Lower leg skin (tissue), 4 donors: ENCODE measurements around the gene ITGA2B. TPM values are rescaled to one million over a fixed set of nuclear protein-coding genes. Genes with fewer than 3 reads are reported as not detected.
"Not testable (repeated sequence)": the region's sequence is repeated elsewhere in the genome, so short reads cannot be mapped to it uniquely, and the experiment has no call there.

ENCODE experiments used
- DNase-seq, 2 donors: peaks; one replicate each; pipeline ENCODE4 v3.0.0-alpha.2; 2019; ENCODE audit warnings: low spot score in 2 of 2
- H3K4me3 ChIP-seq: fragments of 200-600 bp; sonication (generic); 2 replicates; pipeline ENCODE4 v1.5.1; 2017; ENCODE audit warnings: mild to moderate bottlenecking, low read depth; ENCODE audit not compliant: poor library complexity, severe bottlenecking
- POLR2A ChIP-seq, 2 donors: fragments of 450-650 bp; IDR thresholded peaks; one replicate each; pipeline ENCODE4 v1.6.1; 2016 to 2017; ENCODE audit warnings: antibody characterized with exemption in 2 of 2, mild to moderate bottlenecking in 1 of 2, moderate library complexity in 1 of 2
- WGBS, 2 donors: methylation state at CpG; one replicate each; pipeline ENCODE4 v1.1.5; 2018; 5-methylcytosine and 5-hydroxymethylcytosine counted together
- intact Hi-C: fragments of 100-400 bp; cut with DNase I; formaldehyde crosslinking; loops from one replicate; pipeline ENCODE4 v1.15.0; 2023; ENCODE audit warnings: low total_unique reads
- total RNA-seq, 4 donors: library from RNA; depleted of rRNA; stranded (reverse); fragments of >200 nt; gene quantifications; one replicate each; pipeline ENCODE4 v1.1.0, GENCODE V29; 2016
- TF ChIP-seq, protein P1 (sequence below), 3 donors: fragments of 450-650 bp; IDR thresholded peaks; one replicate each; pipeline ENCODE4 v1.5.1; 2016; ENCODE audit warnings: antibody characterized with exemption in 3 of 3, mild to moderate bottlenecking in 3 of 3, moderate library complexity in 2 of 3

The ITGA2B gene
- total RNA-seq, 4 donors from 2014 or later = 0.10 to 0.30 TPM; not detected in 2

DNA sequence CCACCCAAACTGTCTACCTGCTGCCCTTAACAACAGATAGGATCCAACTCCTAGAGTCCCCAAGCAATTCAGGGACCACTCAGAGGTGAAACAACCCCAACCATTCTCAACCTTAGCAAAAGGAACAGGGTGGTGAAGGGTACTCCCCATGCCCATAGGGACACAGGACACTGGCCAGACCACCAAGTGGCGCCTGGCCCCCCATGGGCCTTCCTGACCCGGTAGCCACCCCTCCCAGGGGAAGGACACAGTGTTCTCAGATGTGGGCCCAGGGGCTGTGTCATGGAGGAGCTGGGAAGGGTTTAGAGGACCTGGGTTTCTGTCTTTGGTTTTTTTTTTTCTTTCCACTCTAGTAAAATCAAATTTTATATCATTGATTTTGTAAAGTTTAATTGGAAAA, 55.1 kb downstream of the ITGA2B start:
- intact Hi-C loops = no loop called here
- WGBS, 2 donors = 54 to 66% methylated on average over 2 of the region's 2 CpGs
- TF ChIP-seq, protein P1, sequence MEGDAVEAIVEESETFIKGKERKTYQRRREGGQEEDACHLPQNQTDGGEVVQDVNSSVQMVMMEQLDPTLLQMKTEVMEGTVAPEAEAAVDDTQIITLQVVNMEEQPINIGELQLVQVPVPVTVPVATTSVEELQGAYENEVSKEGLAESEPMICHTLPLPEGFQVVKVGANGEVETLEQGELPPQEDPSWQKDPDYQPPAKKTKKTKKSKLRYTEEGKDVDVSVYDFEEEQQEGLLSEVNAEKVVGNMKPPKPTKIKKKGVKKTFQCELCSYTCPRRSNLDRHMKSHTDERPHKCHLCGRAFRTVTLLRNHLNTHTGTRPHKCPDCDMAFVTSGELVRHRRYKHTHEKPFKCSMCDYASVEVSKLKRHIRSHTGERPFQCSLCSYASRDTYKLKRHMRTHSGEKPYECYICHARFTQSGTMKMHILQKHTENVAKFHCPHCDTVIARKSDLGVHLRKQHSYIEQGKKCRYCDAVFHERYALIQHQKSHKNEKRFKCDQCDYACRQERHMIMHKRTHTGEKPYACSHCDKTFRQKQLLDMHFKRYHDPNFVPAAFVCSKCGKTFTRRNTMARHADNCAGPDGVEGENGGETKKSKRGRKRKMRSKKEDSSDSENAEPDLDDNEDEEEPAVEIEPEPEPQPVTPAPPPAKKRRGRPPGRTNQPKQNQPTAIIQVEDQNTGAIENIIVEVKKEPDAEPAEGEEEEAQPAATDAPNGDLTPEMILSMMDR (IDR thresholded peaks at IDR 0.05) = no peak
- no peak for TF ChIP-seq POLR2A (IDR thresholded peaks at IDR 0.05)
- no peak overlapping the region for H3K4me3 ChIP-seq
- DNase-seq = no peak

DNA sequence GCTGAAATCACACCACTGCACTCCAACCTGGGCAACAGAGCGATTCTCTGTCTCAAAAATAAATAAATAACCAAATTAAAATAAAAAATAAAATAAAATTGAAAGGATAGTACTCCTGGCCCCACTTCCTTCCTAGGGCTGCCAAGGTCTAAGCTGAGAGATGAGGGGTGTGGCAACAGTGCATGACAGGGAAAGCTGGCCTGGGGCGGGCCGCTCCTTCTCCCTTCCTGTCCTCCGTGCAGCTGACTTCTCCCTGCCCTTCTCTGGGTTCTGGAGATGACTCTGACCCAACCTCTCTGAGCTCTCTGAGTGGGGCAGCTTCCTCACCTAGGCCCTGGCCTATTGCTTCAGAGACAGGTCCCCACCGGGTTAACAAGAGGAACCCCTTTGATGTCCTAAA, 56.1 kb downstream of the ITGA2B start:
- H3K4me3 ChIP-seq = no peak overlapping the region
- no peak for TF ChIP-seq POLR2A (IDR thresholded peaks at IDR 0.05)
- TF ChIP-seq, protein P1 (IDR thresholded peaks at IDR 0.05) = no peak
- 40 to 43% methylated on average over 5 of the region's 5 CpGs for WGBS, 2 donors
- DNase-seq = no peak
- intact Hi-C loops = no loop called here

DNA sequence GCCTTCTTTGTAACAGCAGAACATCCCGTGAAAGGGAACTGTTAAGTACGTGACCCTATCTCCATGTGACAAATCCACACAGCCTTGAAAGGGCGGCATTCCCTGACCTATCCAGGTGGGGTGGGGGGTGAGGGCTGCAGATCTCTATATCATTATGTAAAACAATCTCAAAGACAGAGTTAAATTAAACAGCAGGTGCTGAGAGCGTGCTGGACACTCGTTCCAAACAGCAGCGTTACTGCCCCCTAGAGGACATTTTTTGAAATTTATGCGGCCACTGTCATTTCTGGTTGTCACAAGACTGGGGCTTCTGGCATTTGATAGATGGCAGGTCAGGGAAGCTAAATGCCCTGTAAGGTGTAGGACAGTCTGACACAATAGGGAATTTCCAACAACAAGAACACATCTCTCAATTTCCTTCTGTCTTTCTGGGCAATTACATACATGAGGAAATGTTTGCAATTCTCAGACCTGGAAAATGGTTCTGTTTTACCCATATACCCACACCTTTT, 58.1 kb downstream of the ITGA2B start:
- intact Hi-C loops = no loop called here
- WGBS, 2 donors = 2 to 3% methylated on average over 7 of the region's 7 CpGs
- TF ChIP-seq POLR2A (IDR thresholded peaks at IDR 0.05) = no peak
- TF ChIP-seq, protein P1 (IDR thresholded peaks at IDR 0.05) = no peak
- DNase-seq = peak; percentile 79 to 91
- H3K4me3 ChIP-seq = no peak overlapping the region

DNA sequence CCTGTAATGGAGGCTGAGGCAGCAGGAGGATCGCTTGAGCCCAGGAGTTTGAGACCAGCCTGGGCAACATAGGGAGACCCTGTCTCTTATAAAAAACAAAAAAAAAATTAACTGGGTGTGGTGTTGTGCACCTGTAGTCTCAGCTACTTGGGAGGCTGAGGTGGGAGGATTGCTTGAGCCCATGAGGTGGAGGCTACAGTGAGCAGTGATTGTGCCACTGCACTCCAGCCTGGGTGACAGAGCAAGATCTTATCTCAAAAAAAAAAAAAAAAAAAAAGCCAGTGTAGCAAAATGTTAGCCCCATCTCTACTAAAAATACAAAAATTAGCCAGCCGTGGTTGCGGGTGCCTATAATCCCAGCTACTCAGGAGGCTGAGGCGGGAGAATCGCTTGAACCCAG, 59.2 kb downstream of the ITGA2B start:
- WGBS, 2 donors = 84 to 88% methylated on average over 5 of the region's 5 CpGs
- H3K4me3 ChIP-seq, DNase-seq, intact Hi-C loops: not testable (repeated sequence)

DNA sequence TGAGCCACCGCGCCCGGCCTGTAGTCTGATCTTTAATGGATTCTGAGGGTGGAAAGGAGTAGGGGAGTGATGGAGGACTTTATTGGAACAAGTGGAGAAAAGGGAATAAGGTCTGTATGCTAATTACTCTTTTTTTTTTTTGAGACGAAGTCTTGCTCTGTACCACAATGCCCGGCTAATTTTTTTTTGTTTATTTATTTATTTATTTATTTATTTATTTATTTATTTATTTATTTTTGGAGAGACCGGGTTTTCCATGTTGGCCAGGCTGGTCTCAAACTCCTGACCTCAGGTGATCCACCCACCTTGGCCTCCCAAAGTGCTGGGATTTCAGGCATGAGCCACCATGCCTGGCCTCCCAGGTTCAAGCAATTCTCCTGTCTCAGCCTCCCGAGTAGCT, 59.9 kb downstream of the ITGA2B start:
- DNase-seq, H3K4me3 ChIP-seq, intact Hi-C loops: not testable (repeated sequence)
- WGBS, 2 donors = 87 to 94% methylated on average over 7 of the region's 7 CpGs

DNA sequence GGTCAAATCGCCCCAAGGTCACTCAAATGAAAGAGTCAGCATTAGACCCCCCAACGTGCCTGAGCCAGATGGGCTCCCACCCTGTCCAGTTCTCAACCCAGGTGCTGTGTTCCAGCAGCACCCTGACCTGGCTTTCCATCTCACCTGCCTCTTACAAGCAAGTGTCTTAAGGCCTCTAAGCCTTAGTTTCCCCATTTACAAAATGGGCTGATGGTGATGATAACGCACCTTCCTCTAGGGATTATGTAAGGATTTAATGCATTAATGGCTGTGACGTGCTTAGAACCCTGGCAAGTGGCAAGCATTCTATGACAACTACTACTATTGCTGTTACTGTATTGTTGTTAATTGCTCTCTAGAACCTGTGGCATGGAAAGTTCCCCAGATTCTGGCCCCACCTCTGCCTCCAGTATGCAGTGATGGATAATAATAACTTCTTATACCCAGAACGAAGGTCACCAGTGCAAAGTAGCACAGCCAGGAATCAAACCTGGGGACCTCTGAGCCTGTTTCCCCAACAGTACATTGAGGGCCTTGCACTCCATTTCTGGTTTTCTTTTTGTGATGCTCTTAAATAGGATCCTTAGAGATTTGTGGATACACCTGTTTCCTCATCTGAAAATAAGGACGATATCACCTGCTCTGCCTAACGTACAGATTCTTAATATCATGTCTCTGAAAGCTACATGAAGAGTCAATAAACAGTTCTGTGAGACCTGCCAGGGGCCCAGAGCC, 61.6 kb downstream of the ITGA2B start:
- DNase-seq = no peak
- intact Hi-C loops = no loop called here
- WGBS, 2 donors = 59 to 66% methylated on average over 7 of the region's 7 CpGs
- no peak overlapping the region for H3K4me3 ChIP-seq
- TF ChIP-seq, protein P1 (IDR thresholded peaks at IDR 0.05) = no peak
- TF ChIP-seq POLR2A (IDR thresholded peaks at IDR 0.05) = no peak
